Measurements from ENCODE around the gene LRP1B. TPM values are rescaled to one million over a fixed set of nuclear protein-coding genes. Genes with fewer than 3 reads are reported as not detected.

The LRP1B gene
- total and polyA plus RNA-seq, 2 of the 8 experiments (the other 6 are each of a cell fraction or from before 2014, with no cell fraction given): 0.03 TPM; not detected in 1

GRCh38 chr2:141828761-141829160 lies 302.1 kb downstream of the LRP1B start (continued):
- TF ChIP-seq, protein P1, sequence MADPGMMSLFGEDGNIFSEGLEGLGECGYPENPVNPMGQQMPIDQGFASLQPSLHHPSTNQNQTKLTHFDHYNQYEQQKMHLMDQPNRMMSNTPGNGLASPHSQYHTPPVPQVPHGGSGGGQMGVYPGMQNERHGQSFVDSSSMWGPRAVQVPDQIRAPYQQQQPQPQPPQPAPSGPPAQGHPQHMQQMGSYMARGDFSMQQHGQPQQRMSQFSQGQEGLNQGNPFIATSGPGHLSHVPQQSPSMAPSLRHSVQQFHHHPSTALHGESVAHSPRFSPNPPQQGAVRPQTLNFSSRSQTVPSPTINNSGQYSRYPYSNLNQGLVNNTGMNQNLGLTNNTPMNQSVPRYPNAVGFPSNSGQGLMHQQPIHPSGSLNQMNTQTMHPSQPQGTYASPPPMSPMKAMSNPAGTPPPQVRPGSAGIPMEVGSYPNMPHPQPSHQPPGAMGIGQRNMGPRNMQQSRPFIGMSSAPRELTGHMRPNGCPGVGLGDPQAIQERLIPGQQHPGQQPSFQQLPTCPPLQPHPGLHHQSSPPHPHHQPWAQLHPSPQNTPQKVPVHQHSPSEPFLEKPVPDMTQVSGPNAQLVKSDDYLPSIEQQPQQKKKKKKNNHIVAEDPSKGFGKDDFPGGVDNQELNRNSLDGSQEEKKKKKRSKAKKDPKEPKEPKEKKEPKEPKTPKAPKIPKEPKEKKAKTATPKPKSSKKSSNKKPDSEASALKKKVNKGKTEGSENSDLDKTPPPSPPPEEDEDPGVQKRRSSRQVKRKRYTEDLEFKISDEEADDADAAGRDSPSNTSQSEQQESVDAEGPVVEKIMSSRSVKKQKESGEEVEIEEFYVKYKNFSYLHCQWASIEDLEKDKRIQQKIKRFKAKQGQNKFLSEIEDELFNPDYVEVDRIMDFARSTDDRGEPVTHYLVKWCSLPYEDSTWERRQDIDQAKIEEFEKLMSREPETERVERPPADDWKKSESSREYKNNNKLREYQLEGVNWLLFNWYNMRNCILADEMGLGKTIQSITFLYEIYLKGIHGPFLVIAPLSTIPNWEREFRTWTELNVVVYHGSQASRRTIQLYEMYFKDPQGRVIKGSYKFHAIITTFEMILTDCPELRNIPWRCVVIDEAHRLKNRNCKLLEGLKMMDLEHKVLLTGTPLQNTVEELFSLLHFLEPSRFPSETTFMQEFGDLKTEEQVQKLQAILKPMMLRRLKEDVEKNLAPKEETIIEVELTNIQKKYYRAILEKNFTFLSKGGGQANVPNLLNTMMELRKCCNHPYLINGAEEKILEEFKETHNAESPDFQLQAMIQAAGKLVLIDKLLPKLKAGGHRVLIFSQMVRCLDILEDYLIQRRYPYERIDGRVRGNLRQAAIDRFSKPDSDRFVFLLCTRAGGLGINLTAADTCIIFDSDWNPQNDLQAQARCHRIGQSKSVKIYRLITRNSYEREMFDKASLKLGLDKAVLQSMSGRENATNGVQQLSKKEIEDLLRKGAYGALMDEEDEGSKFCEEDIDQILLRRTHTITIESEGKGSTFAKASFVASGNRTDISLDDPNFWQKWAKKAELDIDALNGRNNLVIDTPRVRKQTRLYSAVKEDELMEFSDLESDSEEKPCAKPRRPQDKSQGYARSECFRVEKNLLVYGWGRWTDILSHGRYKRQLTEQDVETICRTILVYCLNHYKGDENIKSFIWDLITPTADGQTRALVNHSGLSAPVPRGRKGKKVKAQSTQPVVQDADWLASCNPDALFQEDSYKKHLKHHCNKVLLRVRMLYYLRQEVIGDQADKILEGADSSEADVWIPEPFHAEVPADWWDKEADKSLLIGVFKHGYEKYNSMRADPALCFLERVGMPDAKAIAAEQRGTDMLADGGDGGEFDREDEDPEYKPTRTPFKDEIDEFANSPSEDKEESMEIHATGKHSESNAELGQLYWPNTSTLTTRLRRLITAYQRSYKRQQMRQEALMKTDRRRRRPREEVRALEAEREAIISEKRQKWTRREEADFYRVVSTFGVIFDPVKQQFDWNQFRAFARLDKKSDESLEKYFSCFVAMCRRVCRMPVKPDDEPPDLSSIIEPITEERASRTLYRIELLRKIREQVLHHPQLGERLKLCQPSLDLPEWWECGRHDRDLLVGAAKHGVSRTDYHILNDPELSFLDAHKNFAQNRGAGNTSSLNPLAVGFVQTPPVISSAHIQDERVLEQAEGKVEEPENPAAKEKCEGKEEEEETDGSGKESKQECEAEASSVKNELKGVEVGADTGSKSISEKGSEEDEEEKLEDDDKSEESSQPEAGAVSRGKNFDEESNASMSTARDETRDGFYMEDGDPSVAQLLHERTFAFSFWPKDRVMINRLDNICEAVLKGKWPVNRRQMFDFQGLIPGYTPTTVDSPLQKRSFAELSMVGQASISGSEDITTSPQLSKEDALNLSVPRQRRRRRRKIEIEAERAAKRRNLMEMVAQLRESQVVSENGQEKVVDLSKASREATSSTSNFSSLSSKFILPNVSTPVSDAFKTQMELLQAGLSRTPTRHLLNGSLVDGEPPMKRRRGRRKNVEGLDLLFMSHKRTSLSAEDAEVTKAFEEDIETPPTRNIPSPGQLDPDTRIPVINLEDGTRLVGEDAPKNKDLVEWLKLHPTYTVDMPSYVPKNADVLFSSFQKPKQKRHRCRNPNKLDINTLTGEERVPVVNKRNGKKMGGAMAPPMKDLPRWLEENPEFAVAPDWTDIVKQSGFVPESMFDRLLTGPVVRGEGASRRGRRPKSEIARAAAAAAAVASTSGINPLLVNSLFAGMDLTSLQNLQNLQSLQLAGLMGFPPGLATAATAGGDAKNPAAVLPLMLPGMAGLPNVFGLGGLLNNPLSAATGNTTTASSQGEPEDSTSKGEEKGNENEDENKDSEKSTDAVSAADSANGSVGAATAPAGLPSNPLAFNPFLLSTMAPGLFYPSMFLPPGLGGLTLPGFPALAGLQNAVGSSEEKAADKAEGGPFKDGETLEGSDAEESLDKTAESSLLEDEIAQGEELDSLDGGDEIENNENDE (IDR thresholded peaks at IDR 0.05; ENCODE audit: insufficient replicate concordance, low read length): no peak
- TF ChIP-seq POU5F1 (IDR thresholded peaks at IDR 0.05; ENCODE audit: low read depth, low read length): no peak
- no peak for TF ChIP-seq SUZ12 (IDR thresholded peaks at IDR 0.05; ENCODE audit: low read length)
- no peak for TF ChIP-seq TBP (IDR thresholded peaks at IDR 0.05; ENCODE audit: low read depth, low read length)

Data from H1 (cell line).